DMS114 treated with DMSO at 0.1 percent for 48 hours (cell line): Measurements from ENCODE around the gene SELENOT.
"Not testable (repeated sequence)": the region's sequence is repeated elsewhere in the genome, so short reads cannot be mapped to it uniquely, and the experiment has no call there.

Source experiments
- DNase-seq: peaks from one replicate; lab custom pipeline; 2025; ENCODE audit not compliant: unreplicated experiment; lab: John Stamatoyannopoulos, UW

The SELENOT gene

DNA sequence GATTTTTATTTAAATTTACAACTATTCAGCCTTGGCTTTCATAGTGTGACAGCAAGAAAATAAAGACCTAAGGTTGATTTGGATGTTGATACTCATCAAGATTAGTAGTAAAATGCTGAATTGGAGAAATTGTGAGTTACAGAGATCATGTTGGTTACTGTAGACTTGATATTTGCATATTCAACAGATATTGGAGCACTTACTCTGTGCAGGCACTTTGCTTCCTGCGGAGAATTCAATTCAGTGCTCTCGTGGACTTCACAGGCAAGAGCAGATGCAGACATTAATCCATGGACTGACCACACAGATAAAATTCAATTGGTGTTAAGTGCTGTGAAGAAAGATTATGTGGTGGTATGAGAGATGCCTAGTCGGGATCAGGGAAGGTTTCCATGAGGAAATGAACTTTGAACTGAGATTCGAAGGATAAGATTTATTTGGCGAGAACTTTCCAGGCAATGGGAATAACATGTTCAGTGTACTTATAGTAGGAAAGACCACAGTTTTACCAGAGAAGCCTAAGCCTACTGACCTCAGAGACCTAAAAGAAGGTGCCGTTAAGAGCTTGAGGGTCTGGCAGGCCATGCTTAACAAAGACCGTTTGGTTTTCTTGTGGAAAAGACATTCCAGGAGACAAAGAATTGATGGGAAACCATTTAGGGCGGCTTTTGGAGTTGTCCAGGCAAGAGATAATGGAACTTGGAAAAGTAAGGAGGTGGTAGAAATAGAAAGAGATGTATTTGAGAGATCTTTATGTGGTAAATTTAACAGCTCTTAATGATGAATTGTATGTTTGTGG lies 4.3 kb downstream of the SELENOT start:
- DNase-seq, result no peak

- no peak for DNase-seq
Measured at GRCh38 chr3:150609988-150610387, 6.9 kb downstream of the SELENOT start.

- DNase-seq, result no peak
Measured at GRCh38 chr3:150610785-150611184, 7.7 kb downstream of the SELENOT start.

DNA sequence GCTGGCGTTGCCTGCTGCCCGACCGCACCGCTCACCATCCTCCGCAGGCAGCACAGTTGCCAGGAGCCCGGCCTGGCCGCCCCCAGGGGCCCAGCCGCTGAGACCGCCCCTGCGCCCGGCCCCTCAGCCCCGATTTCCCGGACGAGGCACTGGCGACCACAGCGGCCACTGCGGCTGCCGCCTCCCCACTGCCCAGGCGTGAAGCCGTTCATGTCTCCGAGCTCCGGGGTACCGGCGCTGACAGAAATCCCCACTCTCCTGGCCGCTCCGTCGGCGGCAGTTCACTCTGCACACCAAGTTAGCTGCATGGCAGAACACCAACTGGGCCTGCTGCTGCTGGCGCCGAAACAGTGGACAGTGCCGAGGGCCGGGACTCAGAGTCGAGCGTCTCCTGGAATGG lies 8.5 kb downstream of the SELENOT start:
- DNase-seq, result no peak

DNA sequence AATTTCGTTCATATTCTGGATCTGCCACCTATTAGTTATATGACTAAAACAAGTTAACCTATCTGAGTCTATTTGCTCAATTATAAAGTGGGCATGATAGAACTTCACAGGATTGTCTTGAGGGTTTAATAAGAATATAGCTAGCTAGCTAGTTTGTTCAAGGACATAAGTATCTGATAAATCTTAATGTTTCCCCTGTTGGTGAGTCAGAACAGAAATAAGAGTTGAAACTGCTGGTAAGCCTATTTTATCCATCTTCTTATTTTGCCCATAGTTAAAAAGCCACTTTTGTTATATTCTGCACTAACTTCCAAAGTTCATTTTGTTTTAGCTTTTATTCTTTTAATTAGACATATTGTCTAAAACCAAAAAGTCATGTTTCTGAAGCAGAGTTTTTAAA lies 9.4 kb downstream of the SELENOT start:
- no peak for DNase-seq

DNA sequence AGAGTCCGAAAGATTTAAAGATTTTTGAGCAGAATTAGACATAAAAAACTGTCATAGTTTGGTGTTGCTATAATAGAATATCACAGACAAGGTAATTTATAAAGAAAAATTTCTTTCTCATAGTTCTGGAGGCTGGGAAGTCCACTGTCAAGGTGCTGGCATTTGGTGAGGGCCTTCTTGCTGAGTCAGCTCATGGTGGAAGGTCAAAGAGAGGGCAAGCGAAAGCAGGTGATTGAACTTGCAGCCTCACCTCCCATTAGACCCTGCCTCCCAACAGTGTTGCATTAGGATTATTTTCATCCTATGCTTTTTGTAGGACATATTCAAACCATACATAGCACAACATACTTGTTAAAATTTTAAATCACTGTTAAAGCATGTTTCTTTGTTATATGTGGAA lies 9.9 kb downstream of the SELENOT start:
- no peak for DNase-seq

DNA sequence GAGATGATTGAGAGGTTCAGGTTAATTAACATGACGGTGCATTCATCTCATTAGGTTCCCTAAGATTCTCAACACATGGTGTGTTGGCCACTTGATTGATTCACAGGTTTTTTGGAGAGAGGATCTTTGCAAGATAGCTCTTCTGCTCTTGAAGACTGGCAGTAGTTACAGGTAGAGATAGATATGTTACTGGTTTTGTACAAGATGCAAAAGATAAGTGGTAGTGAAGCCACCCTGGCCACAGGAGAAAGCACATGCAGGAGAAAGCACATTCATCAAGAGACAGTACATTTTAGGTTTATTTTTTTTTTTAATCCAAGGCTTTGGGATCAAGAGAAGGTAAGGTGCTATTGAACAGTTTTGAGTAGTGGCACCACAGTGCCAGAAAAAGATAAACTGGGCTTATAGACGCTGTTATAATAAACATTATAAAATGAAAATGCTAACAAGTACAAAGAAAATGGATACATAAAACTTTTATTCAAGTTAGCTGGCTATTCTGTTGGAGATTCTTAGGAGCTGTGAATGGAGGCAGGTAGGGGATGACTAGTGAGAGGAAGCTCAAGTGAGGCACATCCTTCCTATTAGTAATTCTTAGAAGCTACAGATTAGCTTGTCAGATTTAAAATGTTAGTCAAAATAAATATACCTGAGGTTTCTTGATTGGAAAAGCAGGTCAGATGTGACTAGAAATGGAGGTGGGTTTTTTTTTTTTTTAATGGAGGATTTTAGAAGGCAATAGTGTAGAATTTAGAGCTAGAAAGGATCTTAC lies 10.8 kb downstream of the SELENOT start:
- DNase-seq, result no peak

DNA sequence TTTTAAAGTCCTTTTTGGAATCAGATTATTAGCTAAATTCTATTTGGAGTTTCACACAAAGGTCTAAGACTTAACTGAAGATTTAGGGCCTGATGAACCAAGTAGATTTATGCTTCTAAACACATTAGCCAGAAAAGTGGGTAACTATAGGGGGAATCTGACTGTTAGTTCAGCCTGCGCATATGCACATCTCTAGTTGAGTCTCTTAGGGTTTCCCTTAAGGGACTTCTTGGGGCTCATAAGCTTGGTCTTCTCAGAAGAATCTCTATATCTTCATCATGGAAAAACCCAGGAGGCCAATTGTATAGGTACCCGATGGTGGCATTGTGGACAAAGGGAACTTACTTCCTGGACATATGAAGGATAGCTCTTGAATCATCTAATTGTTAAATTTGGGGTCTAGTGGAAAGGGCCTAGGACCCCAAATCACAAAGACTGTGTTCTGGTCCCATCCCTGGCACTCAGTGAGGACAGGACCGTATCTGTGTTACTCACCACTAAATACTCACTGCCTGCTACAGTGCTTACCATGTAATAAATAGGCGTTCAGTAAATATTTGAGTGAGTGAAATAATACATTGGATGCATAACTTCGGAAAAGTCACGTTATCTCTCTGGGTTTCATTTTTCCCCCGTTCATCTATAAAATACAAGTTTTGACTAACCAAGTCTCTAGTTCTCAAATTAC lies 17.0 kb downstream of the SELENOT start:
- DNase-seq, result no peak

DNA sequence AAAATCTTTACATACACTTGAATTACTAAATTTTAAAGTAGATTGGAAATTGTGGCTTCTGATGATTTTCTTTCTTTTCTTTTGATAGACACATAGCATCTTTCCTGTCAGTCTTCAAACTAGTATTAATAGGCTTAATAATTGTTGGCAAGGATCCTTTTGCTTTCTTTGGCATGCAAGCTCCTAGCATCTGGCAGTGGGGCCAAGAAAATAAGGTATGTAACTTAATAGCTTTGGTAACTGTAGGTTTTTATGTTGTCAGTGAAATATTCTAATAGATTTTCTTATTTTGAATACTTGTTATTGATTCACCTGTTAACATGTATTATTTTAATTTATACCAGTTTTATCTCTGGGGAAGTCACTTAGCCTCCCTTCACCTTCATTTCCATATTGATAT lies 19.8 kb downstream of the SELENOT start:
- DNase-seq, result not testable (repeated sequence)

DNA sequence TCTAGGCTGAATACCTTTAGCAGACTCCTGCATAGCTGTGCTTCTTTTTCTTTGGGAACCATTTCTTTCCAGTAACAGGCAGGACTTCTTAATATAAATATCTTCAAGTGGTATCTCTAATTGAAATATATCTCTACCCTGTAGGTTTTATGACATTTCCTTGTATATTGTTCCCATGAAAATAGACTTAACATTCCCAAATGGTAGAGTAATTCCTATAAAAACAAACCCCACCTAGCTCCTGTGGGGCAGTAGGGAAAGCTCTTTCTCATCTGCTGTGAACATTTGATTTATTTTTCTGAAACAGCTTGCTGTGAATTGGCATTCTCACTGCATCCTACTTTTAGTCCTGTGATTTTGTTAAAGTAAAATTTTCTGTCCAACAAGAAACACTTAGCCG lies 20.8 kb downstream of the SELENOT start:
- no peak for DNase-seq

GRCh38 chr3:150626148-150626930 lies 23.2 kb downstream of the SELENOT start:
- no peak for DNase-seq

- no peak for DNase-seq
Measured at GRCh38 chr3:150627557-150627956, 24.4 kb downstream of the SELENOT start.

GRCh38 chr3:150631515-150632221 lies 28.5 kb downstream of the SELENOT start:
- no peak for DNase-seq

- no peak for DNase-seq
Measured at GRCh38 chr3:150635076-150635475, 32.0 kb downstream of the SELENOT start.

GRCh38 chr3:150635526-150635925 lies 32.4 kb downstream of the SELENOT start:
- no peak for DNase-seq

- DNase-seq, result no peak
Measured at GRCh38 chr3:150636258-150636657, 33.1 kb downstream of the SELENOT start.

DNA sequence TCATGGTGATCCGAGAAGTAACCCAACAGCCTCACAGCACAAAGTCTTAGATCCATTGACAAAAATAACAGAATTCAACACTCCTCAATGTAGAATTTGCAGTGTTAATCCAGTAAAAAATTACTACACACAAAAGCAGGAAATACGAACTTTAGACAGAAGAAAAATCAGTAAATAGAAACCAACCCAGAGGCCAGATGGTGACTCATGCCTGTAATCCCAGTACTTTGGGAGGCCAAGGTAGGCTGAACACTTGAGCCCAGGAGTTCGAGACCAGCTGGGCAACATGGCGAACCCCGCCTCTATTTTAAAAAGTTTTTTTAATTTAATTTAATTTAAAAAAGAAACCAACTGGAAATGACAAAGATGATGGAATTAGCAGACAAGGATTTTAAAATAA lies 36.1 kb downstream of the SELENOT start:
- no peak for DNase-seq

- no peak for DNase-seq
Measured at GRCh38 chr3:150640256-150640655, 37.1 kb downstream of the SELENOT start.

- no peak for DNase-seq
Measured at GRCh38 chr3:150653110-150653561, 50.0 kb downstream of the SELENOT start.

DNA sequence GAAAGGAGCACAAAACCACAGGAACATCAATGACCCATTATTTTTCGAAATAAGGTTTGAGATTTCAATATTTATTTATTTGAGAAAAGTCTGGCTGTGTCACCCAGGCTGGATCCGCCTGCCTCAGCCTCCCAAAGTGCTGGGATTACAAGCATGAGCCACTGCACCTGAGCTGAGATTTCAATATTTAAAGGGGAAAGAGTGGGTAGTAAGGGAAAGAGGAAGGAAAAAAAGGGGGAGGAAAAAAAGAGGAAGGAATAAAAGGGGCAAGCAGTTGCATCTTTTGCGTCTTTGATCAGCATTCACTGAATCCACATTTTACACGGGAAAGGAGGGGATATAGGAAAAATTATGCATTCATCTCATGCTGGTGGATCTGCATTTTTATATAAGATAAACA lies 53.2 kb downstream of the SELENOT start:
- DNase-seq, result no peak
